Activated CD8-positive, alpha-beta memory T cell treated with anti-CD3 and anti-CD28 coated beads for 36 hours (primary cell): Measurements from ENCODE around the gene APOL6. TPM values are rescaled to one million over a fixed set of nuclear protein-coding genes. Genes with fewer than 3 reads are reported as not detected.

Experiments
- CTCF ChIA-PET: fragments of 350-600 bp; sonication (Branson Sonifier 250); formaldehyde crosslinking; loops from one replicate; lab custom pipeline; 2021; ENCODE audit warnings: antibody characterized with exemption; lab: Charles Lee
- POLR2A ChIA-PET: fragments of 350-600 bp; sonication (Branson Sonifier 250); formaldehyde crosslinking; loops from one replicate; lab custom pipeline; 2021; ENCODE audit warnings: antibody characterized with exemption; lab: Charles Lee
- total RNA-seq, 2 experiments: library from RNA; stranded (reverse); gene quantifications; one replicate each; pipeline ENCODE4 v1.2.3, GENCODE V29; 2021

APOL6 gene
- total RNA-seq, result 10 to 100 TPM; 28.5 to 29.1 TPM

GRCh38 chr22:35648066-35649025 lies at the start of gene APOL6:
TSS of gene APOL6 (plus strand) at chr22:35648446. CDS start at chr22:35656426, 7,980 bp downstream.
- POLR2A ChIA-PET, result interaction anchor here (0.6 to 2.3 kb wide), 5 partner anchors 8 to 987 kb away, joined by 3 to 29 read pairs (median 3); no protein-coding TSS in a partner anchor
- CTCF ChIA-PET, result interaction anchor here (0.8 to 1.6 kb wide), 9 partner anchors 10 to 476 kb away, joined by 3 to 9 read pairs (median 3); no protein-coding TSS in a partner anchor

GRCh38 chr22:35599364-35599763 lies 48.9 kb upstream of the APOL6 start:
- POLR2A ChIA-PET, result no interaction called here
- CTCF ChIA-PET, result no interaction called here

- ChIA-PET POLR2A (no interaction called here), CTCF (no interaction called here)
These were observed 47.8 kb upstream of the APOL6 start for GRCh38 chr22:35600476-35600875.

GRCh38 chr22:35601013-35601580 lies 47.1 kb upstream of the APOL6 start:
- CTCF ChIA-PET, result no interaction called here
- POLR2A ChIA-PET, result no interaction called here

- ChIA-PET POLR2A (no interaction called here), CTCF (no interaction called here)
These were observed 46.3 kb upstream of the APOL6 start for GRCh38 chr22:35601743-35602615.

GRCh38 chr22:35604621-35605368 lies 43.5 kb upstream of the APOL6 start:
- ChIA-PET POLR2A (no interaction called here), CTCF (interaction anchor here (0.7 kb wide), 1 partner anchor 23 kb away, joined by 3 read pairs; no protein-coding TSS in a partner anchor)

- ChIA-PET POLR2A (no interaction called here), CTCF (no interaction called here)
These were observed 42.9 kb upstream of the APOL6 start for GRCh38 chr22:35605369-35605680.

GRCh38 chr22:35605851-35606481 lies 42.3 kb upstream of the APOL6 start:
- ChIA-PET CTCF (no interaction called here), POLR2A (no interaction called here)

GRCh38 chr22:35606916-35607315 lies 41.3 kb upstream of the APOL6 start:
- CTCF ChIA-PET, result interaction anchor here (0.6 kb wide), 1 partner anchor 635 kb away, joined by 3 read pairs; no protein-coding TSS in a partner anchor
- POLR2A ChIA-PET, result no interaction called here

GRCh38 chr22:35608088-35608487 lies 40.2 kb upstream of the APOL6 start:
- POLR2A ChIA-PET, result no interaction called here

GRCh38 chr22:35609261-35609660 lies 39.0 kb upstream of the APOL6 start:
- CTCF ChIA-PET, result no interaction called here
- POLR2A ChIA-PET, result no interaction called here

More at GRCh38 chr22:35608088-35608487, 40.2 kb upstream of the APOL6 start:
- CTCF ChIA-PET, result no interaction called here

- POLR2A ChIA-PET, result no interaction called here
- CTCF ChIA-PET, result no interaction called here
These were observed 38.5 kb upstream of the APOL6 start for GRCh38 chr22:35609761-35610160.

- ChIA-PET CTCF (no interaction called here), POLR2A (no interaction called here)
These were observed 37.5 kb upstream of the APOL6 start for GRCh38 chr22:35610741-35611140.

- CTCF ChIA-PET, result no interaction called here
- POLR2A ChIA-PET, result no interaction called here
These were observed 36.9 kb upstream of the APOL6 start for GRCh38 chr22:35611200-35611890.

- ChIA-PET POLR2A (no interaction called here), CTCF (no interaction called here)
These were observed 36.2 kb upstream of the APOL6 start for GRCh38 chr22:35611891-35612576.

GRCh38 chr22:35612903-35613302 lies 35.3 kb upstream of the APOL6 start:
- ChIA-PET CTCF (no interaction called here), POLR2A (no interaction called here)

GRCh38 chr22:35614404-35614803 lies 33.8 kb upstream of the APOL6 start:
- CTCF ChIA-PET, result interaction anchor here (1.2 kb wide), 1 partner anchor 8 kb away, joined by 3 read pairs; no protein-coding TSS in a partner anchor
- POLR2A ChIA-PET, result no interaction called here
